HG03432 (cell line): ENCODE results near the gene CLN5.
"Not testable (repeated sequence)": the region's sequence is repeated elsewhere in the genome, so short reads cannot be mapped to it uniquely, and the experiment has no call there.

ENCODE experiments used
- ATAC-seq: cut with Tn5 transposase; IDR thresholded peaks from one replicate; pipeline ENCODE4 v1.9.1; 2021; ENCODE audit warnings: mild to moderate bottlenecking, moderate library complexity; ENCODE audit not compliant: unreplicated experiment

Gene CLN5

DNA sequence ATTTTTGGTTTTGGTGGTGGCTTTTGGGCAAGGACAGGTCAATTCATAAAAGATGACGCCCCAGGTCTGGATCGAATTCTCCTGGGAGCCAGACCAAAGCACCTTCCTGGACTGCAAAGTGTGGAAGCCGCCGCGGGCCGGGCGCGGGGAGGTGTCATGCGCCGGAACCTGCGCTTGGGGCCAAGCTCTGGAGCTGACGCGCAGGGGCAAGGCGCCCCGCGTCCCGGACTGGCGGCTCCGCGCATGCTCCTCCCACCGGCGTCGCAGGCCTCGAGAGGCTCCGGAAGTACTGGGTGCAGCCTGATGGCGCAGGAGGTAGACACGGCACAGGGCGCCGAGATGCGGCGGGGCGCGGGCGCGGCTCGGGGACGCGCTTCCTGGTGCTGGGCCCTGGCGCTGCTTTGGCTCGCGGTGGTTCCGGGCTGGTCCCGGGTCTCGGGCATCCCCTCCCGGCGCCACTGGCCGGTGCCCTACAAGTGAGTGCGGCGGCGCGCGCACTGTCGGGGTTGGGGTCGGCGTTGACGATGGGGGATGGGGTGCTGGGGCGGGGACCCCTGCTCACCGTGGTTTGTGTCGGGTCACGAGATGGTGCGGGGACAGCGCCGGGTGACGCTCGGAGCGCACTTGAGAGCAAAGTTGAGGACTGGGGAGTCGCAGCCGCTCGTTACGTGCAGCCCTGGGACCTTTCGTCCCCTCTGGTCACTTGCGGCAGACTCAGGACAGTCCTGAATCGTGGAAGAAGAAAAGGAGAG is at the start of gene CLN5:
TSS of gene CLN5 (plus strand) at position 286 of the 752 bp plus-strand sequence. CDS start at position 304, 18 bp downstream.
- ATAC-seq = peak; percentile 98

- no peak for ATAC-seq
These were observed 49.5 kb upstream of the CLN5 start for GRCh38 chr13:76942363-76942762.

- no peak for ATAC-seq
These were observed 48.2 kb upstream of the CLN5 start for GRCh38 chr13:76943646-76944045.

DNA sequence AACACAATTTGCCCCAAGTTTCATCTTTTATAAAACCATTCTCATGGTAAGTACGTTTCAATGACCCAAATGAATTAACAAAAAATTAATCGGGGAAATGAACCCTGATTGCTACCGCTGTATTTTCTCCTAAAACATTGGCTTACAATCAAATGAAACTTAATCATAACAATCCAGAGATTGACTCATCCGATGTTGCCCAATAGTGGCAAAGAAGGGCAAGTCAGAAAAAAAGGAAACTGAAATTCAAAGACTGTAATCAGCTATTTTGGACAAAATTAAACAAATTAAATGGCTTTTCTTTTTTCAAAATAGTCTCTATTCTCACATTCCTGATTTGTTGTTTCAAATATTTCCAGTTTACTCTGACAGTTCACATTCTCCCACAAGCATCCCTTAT is 47.4 kb upstream of the CLN5 start:
- ATAC-seq = no peak

GRCh38 chr13:76948149-76948548 is 43.7 kb upstream of the CLN5 start, which contains the start of gene ACOD1:
Gene ACOD1, plus strand, starts transcription at chr13:76948511. Its CDS starts 48 bp downstream, at chr13:76948559.
- ATAC-seq = no peak

DNA sequence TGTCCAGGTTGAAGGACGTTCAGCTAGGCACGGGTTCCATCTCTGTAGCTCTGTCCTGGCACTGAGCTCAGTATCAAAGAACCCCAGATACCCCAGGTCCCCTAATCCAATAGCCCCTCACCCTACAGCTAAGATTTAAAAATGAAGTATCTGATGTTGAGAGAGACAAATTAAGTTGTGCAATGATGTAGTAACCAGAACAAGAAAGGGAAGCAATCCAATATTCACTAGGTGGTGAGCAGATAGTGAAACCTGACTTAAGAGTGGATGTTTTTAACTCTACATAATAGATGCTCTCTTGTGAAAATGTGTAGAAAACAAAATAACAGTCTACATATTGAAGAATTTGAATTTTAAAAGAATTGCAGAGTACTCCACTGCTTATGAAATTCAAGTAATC is 41.8 kb upstream of the CLN5 start:
- no peak for ATAC-seq

DNA sequence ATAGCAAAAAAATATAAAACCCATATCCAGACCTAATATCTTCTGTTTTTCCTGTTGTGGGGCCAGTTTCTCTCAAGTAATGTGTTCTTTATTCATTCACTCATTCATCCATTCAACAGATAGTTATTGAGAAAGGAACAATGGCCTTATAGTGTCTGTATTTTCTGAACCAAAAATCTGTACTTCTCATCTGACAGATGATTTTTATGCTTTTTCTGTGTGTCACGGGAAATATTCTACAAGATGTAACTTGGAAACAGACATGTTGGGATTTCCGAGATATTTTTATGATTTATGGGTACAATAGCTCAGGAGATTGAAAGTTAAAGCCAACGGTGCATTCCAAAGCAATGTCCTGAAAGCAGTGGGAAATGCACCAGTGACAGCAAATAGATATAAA is 37.9 kb upstream of the CLN5 start:
- no peak for ATAC-seq

- ATAC-seq = no peak
These were observed 37.3 kb upstream of the CLN5 start for GRCh38 chr13:76954538-76954937.

GRCh38 chr13:76955193-76955592 is 36.7 kb upstream of the CLN5 start:
- ATAC-seq = no peak

GRCh38 chr13:76955661-76956060 is 36.2 kb upstream of the CLN5 start:
- no peak for ATAC-seq

GRCh38 chr13:76958841-76959432 is 32.9 kb upstream of the CLN5 start:
- no peak for ATAC-seq

- not testable (repeated sequence) for ATAC-seq
These were observed 32.1 kb upstream of the CLN5 start for GRCh38 chr13:76959734-76960133.

DNA sequence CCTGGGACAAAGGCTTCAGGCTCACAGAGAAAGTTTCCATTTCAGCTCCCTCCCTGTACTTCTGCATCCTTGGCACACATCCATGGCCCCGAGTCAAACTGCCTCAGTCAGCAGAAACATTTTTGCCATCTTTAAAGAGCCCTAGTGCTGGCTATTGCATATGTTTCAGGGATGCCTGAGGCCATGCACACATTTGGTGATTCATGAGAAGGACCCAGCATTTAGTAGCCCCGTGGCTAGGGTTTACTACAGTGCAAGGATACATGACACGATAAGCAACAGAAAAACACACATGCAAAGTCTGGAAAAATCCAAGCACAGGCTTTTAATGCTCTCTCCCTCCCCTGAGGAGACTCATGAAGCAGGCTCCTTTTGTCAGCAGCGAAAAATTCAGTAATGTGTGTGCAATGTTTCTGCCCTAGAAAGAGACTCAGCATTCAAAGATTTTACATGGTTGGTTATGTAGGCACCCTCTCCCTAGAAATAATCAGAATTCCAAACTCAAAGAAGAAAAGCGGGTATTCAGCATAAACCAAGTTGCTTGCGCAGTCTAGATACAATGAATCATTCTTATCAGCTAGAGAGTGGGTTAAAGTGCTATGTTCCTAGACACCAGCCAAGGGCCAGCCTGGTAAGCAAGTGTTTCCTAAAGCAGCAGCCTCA is 26.0 kb upstream of the CLN5 start:
- no peak for ATAC-seq

GRCh38 chr13:76967031-76967430 is 24.9 kb upstream of the CLN5 start:
- ATAC-seq = no peak

DNA sequence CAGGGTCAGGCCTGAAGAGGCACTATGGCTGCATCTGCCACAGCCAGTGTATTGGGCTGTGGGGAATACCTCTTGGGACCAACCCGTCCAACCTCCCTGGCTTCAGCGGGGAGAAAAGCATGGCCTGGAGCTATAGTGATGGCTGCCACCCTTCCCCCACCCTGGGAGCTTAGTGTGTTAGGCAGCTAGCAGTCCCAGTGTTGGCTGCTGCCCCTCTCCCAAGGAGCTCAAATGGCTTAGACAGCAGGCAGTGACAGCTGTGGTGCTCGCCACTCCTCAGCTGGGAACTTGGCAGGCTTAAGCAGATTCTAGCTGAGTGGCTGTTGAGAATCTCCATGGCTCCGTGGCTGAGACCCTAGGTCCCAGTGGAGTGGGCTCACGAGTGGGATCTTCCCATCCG is 23.8 kb upstream of the CLN5 start:
- no peak for ATAC-seq

- no peak for ATAC-seq
These were observed 22.2 kb upstream of the CLN5 start for GRCh38 chr13:76969488-76970365.

- peak; percentile 74 for ATAC-seq
These were observed 20.7 kb upstream of the CLN5 start for GRCh38 chr13:76971215-76971614.

DNA sequence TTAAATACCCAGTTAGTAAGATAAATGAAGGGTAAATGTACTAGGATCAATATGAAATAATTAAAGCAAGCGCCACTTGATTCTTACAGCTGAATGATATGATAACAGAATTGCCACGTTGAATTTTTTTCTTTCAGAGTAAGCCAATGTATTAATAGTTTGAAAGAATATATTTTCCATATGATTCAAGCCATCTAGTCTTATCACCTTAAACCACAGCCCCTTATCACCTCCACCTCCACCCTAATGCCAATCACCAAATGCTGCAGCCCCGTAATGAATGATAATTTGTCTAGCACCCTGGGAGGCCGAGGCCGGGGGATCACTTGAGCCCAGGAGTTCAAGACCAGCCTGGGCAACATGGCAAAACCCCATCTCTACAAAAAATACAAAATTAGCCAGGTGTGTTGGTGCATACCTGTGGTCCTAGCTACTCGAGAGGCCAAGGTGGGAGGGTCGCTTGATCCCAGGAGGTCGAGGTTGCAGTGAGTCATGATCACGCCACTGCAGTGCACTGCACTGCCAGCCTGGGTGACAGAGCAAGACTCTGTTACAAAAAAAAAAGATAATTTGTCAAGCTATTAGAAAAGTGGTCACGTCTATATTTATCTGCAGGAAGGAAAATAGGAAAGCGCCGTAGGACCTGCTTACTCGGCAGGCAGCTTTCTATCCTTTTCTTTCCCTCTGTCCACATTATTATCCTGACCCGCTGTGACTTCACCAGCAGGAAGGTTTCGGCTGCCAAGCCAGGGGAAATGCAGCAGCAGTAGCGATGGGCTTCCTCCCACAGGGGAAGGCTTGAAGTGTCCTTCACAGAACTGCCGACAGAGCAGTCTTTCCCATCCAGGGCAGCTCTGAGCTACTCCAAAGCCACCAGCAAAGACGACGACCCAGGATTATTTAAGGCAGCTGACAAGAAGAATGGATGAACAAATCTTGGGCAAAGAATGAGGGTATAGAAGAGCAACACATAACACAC is 19.7 kb upstream of the CLN5 start:
- no peak for ATAC-seq

GRCh38 chr13:76973920-76974617 is 17.8 kb upstream of the CLN5 start:
- ATAC-seq = no peak
